ENCODE measurements around the gene ZNF438. TPM values are rescaled to one million over a fixed set of nuclear protein-coding genes. Genes with fewer than 3 reads are reported as not detected.
A peak's percentile ranks its signal among the peaks of the same experiment; 100 is the strongest.

The ZNF438 gene
- total and polyA plus RNA-seq, 2 of the 4 experiments (the other 2 are of a cell fraction), result 1.8 to 2.9 TPM

- ATAC-seq (ENCODE audit: low read depth), result no peak
- 86% methylated on average over 2 of the region's 9 CpGs; no CpG with 5 or more reads in 1 of the 2 experiments for WGBS, 2 experiments (ENCODE audit: extremely low coverage in 2 of 2, insufficient read length in 1 of 2)
- POLR2A ChIA-PET (ENCODE audit: unreplicated experiment), result interaction anchor here (0.6 kb wide), 1 partner anchor 21 kb away, joined by 5 read pairs; no protein-coding TSS in a partner anchor
- H3K4me3 ChIP-seq (ENCODE audit: insufficient read depth, low read depth, low read length), result no peak overlapping the region
- H4K8ac ChIP-seq (ENCODE audit: low read depth in 2 of 2, low read length in 2 of 2), result no peak overlapping the region
- no peaks in the 10 kb centered on the region for H3K36me3 ChIP-seq (ENCODE audit: control insufficient read depth, insufficient read depth, low read length)
- no peak overlapping the region for H3K27ac ChIP-seq (ENCODE audit: insufficient read depth, low read length)
- dilution Hi-C loops (cut with HindIII; ENCODE audit: low sequenced_read_pairs, unreplicated experiment), result no loop called here
- no peaks in the 10 kb centered on the region for H3K79me1 ChIP-seq (ENCODE audit: low read depth in 1 of 2, low read length in 2 of 2)
- H2BK5ac ChIP-seq (ENCODE audit: low read depth, low read length, poor library complexity, severe bottlenecking), result no peak overlapping the region
- no peak overlapping the region for H3K56ac ChIP-seq (ENCODE audit: extremely low read depth, insufficient read depth, low read length)
- CTCF ChIA-PET, result no interaction called here
- no peak overlapping the region for H3K9ac ChIP-seq (ENCODE audit: low read depth, low read length)
- H3K18ac ChIP-seq (ENCODE audit: low read depth, low read length), result no peak overlapping the region
- H3K27me3 ChIP-seq (ENCODE audit: control insufficient read depth, insufficient read depth, low read length), result no peaks in the 10 kb centered on the region
- no peak overlapping the region for H2AK5ac ChIP-seq (ENCODE audit: low read depth, low read length)
- H3K4me1 ChIP-seq (ENCODE audit: control insufficient read depth, insufficient read depth, low read length), result peaks cover 7% of the 10 kb centered on the region
- no peak overlapping the region for H2AFZ ChIP-seq (replicated peaks; ENCODE audit: low read length, poor library complexity)
- H3K9me3 ChIP-seq (ENCODE audit: control insufficient read depth, insufficient read depth, low read length), result no peaks in the 10 kb centered on the region
- H3K9me1 ChIP-seq (ENCODE audit: insufficient read depth, low read length), result no peaks in the 10 kb centered on the region
- no peak overlapping the region for H2AK9ac ChIP-seq (replicated peaks; ENCODE audit: low read depth, low read length, poor library complexity)
- H2BK15ac ChIP-seq (ENCODE audit: low read depth, low read length), result no peak overlapping the region
- H4K5ac ChIP-seq (ENCODE audit: low read depth, low read length), result no peak overlapping the region
- no peak for TF ChIP-seq CHD1 (IDR thresholded peaks at IDR 0.05; ENCODE audit: low read depth, low read length)
- no peak for TF ChIP-seq USF2 (IDR thresholded peaks at IDR 0.05; ENCODE audit: low read depth, low read length)
- no peak for TF ChIP-seq ELK1 (IDR thresholded peaks at IDR 0.05; ENCODE audit: borderline replicate concordance, low read depth, low read length)
- TF ChIP-seq SMC3 (IDR thresholded peaks at IDR 0.05; ENCODE audit: low read depth, low read length), result no peak
- no peak for TF ChIP-seq RFX5 (IDR thresholded peaks at IDR 0.05; ENCODE audit: low read depth, low read length)
- no peak overlapping the region for H4K91ac ChIP-seq (ENCODE audit: insufficient read depth, low read depth, low read length)
- intact Hi-C loops (cut with micrococcal nuclease), result no loop called here
- DNase-seq, result no peak
- no peak overlapping the region for H3K14ac ChIP-seq (replicated peaks; ENCODE audit: low read depth, low read length)
- H3K4ac ChIP-seq (ENCODE audit: low read depth, low read length), result peak overlapping the region; percentile 4; the same call in 1 of the 2 replicates
- H3K4me2 ChIP-seq (ENCODE audit: low read depth, low read length), result no peak overlapping the region
- H2BK120ac ChIP-seq (ENCODE audit: low read depth, low read length), result no peak overlapping the region
- H3K23ac ChIP-seq (ENCODE audit: low read depth, low read length), result no peak overlapping the region
- no peak overlapping the region for H2BK20ac ChIP-seq (ENCODE audit: low read depth, low read length)
- in situ Hi-C loops (cut with MboI; ENCODE audit: low sequenced_read_pairs), result no loop called here
- H4K20me1 ChIP-seq (ENCODE audit: insufficient read depth, low read length), result no peaks in the 10 kb centered on the region
- BruUV-seq (replicated peaks), result no TSS peak
Measured at GRCh38 chr10:30805061-30805460, 226.6 kb downstream of the ZNF438 start.
